ENCODE results near the gene STEAP2.

DNA sequence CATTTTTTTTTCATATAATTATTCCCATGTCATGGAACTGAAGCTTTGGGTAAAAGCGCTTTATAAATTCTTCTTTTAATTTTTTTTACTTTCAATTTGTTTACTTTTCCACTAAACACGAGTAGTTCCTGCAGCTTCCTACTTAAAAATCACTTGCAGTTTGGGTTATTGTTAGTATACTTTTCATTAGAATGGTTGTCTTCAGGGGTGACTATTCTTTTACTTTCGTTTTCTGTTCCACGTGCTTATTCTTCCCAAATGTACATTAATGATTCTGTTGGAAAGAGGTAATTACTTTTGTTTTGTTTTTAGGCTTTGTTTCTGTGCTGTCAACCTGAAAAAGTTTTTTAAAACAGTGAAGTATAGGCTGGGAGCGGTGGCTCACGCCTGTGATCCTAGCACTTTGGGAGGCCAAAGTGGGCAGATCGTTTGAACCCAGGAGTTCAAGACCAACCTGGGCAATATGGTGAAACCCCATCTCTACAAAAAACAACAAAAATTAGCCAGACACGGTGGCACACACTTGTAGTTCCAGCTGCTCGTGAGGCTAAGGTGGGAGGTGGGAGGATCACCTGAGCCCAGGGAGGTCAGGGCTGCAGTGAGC lies 28.2 kb downstream of the STEAP2 start:
- TF ChIP-seq EZH2 (IDR thresholded peaks at IDR 0.05; ENCODE audit: borderline replicate concordance, low read depth, low read length, poor library complexity, severe bottlenecking): no peak
- TF ChIP-seq, protein P1, sequence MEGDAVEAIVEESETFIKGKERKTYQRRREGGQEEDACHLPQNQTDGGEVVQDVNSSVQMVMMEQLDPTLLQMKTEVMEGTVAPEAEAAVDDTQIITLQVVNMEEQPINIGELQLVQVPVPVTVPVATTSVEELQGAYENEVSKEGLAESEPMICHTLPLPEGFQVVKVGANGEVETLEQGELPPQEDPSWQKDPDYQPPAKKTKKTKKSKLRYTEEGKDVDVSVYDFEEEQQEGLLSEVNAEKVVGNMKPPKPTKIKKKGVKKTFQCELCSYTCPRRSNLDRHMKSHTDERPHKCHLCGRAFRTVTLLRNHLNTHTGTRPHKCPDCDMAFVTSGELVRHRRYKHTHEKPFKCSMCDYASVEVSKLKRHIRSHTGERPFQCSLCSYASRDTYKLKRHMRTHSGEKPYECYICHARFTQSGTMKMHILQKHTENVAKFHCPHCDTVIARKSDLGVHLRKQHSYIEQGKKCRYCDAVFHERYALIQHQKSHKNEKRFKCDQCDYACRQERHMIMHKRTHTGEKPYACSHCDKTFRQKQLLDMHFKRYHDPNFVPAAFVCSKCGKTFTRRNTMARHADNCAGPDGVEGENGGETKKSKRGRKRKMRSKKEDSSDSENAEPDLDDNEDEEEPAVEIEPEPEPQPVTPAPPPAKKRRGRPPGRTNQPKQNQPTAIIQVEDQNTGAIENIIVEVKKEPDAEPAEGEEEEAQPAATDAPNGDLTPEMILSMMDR (conservative IDR thresholded peaks at IDR 0.05; ENCODE audit: low read depth, low read length): no peak
